GM12801 (cell line): Measurements from ENCODE around the gene INSYN2B.

Experiments used
- CTCF ChIP-seq: IDR thresholded peaks from one replicate; pipeline ENCODE4 v1.5.1; 2011; ENCODE audit warnings: control low read depth; ENCODE audit not compliant: insufficient read length; ENCODE audit errors: extremely low read depth

INSYN2B gene

GRCh38 chr5:169935762-169936161, 44.5 kb downstream of the INSYN2B start:
- no peak for TF ChIP-seq CTCF

GRCh38 chr5:169934990-169935389, 45.3 kb downstream of the INSYN2B start:
- no peak for TF ChIP-seq CTCF

- no peak for TF ChIP-seq CTCF
Observed at GRCh38 chr5:169933616-169934015, 46.7 kb downstream of the INSYN2B start.

GRCh38 chr5:169933127-169933526, 47.2 kb downstream of the INSYN2B start:
- no peak for TF ChIP-seq CTCF

- TF ChIP-seq CTCF = no peak
Observed at GRCh38 chr5:169923988-169924387, 56.3 kb downstream of the INSYN2B start.

GRCh38 chr5:169922474-169922873, 57.8 kb downstream of the INSYN2B start:
- TF ChIP-seq CTCF = no peak

- no peak for TF ChIP-seq CTCF
Observed at GRCh38 chr5:169921949-169922348, 58.3 kb downstream of the INSYN2B start.

- no peak for TF ChIP-seq CTCF
Observed at GRCh38 chr5:169921384-169921783, 58.9 kb downstream of the INSYN2B start.
